Activated CD4-positive, CD25-positive, alpha-beta regulatory T cell treated with anti-CD3 and anti-CD28 coated beads, Interleukin-2, amount 50 U/mL, for 24 hours (primary cell): ENCODE data around the gene GSE1.

Experiments
- ATAC-seq, 2 donors: fragments of 150-1000 bp; cut with Tn5 transposase; one replicate each; pipeline ENCODE4 v1.10.0; 2021; ENCODE audit warnings: mild to moderate bottlenecking in 1 of 2, moderate library complexity in 1 of 2

GSE1 gene

GRCh38 chr16:85621698-85622428 lies 8.7 kb downstream of the GSE1 start:
- no peak for ATAC-seq

GRCh38 chr16:85622683-85623082 lies 9.6 kb downstream of the GSE1 start:
- ATAC-seq: no peak

- no peak for ATAC-seq
Measured at GRCh38 chr16:85623250-85623649, 10.1 kb downstream of the GSE1 start.

- no peak for ATAC-seq
Measured at GRCh38 chr16:85623997-85624601, 11.0 kb downstream of the GSE1 start.

- no peak for ATAC-seq
Measured at GRCh38 chr16:85624646-85625045, 11.5 kb downstream of the GSE1 start.

GRCh38 chr16:85625053-85625452 lies 11.9 kb downstream of the GSE1 start:
- ATAC-seq: no peak

GRCh38 chr16:85625485-85626117 lies 12.5 kb downstream of the GSE1 start:
- no peak for ATAC-seq

GRCh38 chr16:85626191-85626981 lies 13.3 kb downstream of the GSE1 start:
- no peak for ATAC-seq

- ATAC-seq: no peak
Measured at GRCh38 chr16:85627089-85627488, 14.0 kb downstream of the GSE1 start.

GRCh38 chr16:85627526-85628264 lies 14.6 kb downstream of the GSE1 start:
- ATAC-seq: no peak

- ATAC-seq: no peak
Measured at GRCh38 chr16:85628265-85628556, 15.1 kb downstream of the GSE1 start.

GRCh38 chr16:85628645-85629044 lies 15.5 kb downstream of the GSE1 start:
- no peak for ATAC-seq

- no peak for ATAC-seq
Measured at GRCh38 chr16:85629326-85629725, 16.2 kb downstream of the GSE1 start.

- no peak for ATAC-seq
Measured at GRCh38 chr16:85629853-85630252, 16.7 kb downstream of the GSE1 start.

GRCh38 chr16:85631230-85631629 lies 18.1 kb downstream of the GSE1 start:
- ATAC-seq: no peak

GRCh38 chr16:85631802-85632393 lies 18.8 kb downstream of the GSE1 start:
- ATAC-seq: no peak

- no peak for ATAC-seq
Measured at GRCh38 chr16:85632709-85633437, 19.8 kb downstream of the GSE1 start.

GRCh38 chr16:85633438-85633743 lies 20.3 kb downstream of the GSE1 start:
- ATAC-seq: no peak

- ATAC-seq: no peak
Measured at GRCh38 chr16:85633888-85634287, 20.8 kb downstream of the GSE1 start.

GRCh38 chr16:85634747-85635544 lies 21.8 kb downstream of the GSE1 start:
- no peak for ATAC-seq

- no peak for ATAC-seq
Measured at GRCh38 chr16:85635545-85636140, 22.5 kb downstream of the GSE1 start.
